GM23338 (cell line): ENCODE measurements around the gene RNF145. TPM values are rescaled to one million over a fixed set of nuclear protein-coding genes. Genes with fewer than 3 reads are reported as not detected.

ENCODE experiments used
- ATAC-seq: fragments of 200-7000 bp; cut with Tn5 transposase; 3 replicates; pipeline ENCODE4 v1.9.1; 2020
- DNase-seq: peaks from one replicate; pipeline ENCODE4 v3.0.0-alpha.2; 2015; ENCODE audit warnings: low spot score
- H2AFZ ChIP-seq: fragments of 200-600 bp; sonication (generic); 2 replicates; pipeline ENCODE4 v1.8.0; 2016; ENCODE audit warnings: antibody characterized with exemption, mild to moderate bottlenecking, moderate library complexity
- H3F3A ChIP-seq: fragments of 200-600 bp; sonication (generic); replicated peaks from 2 replicates; pipeline ENCODE4 v1.8.0; 2017; ENCODE audit warnings: antibody characterized with exemption, mixed run types, low read depth
- H3K27ac ChIP-seq: fragments of 200-600 bp; sonication (generic); 2 replicates; pipeline ENCODE4 v1.6.1; 2016; ENCODE audit warnings: low read depth
- H3K27me3 ChIP-seq: fragments of 200-600 bp; sonication (generic); 2 replicates; pipeline ENCODE4 v1.8.0; 2016; ENCODE audit warnings: mild to moderate bottlenecking, mixed run types, moderate library complexity; ENCODE audit not compliant: insufficient read depth
- H3K36me3 ChIP-seq: fragments of 200-600 bp; sonication (generic); 2 replicates; pipeline ENCODE4 v1.8.0; 2016; ENCODE audit warnings: mild to moderate bottlenecking; ENCODE audit not compliant: insufficient read depth
- H3K4me1 ChIP-seq: fragments of 200-600 bp; sonication (generic); 2 replicates; pipeline ENCODE4 v1.8.0; 2016; ENCODE audit warnings: mild to moderate bottlenecking, moderate library complexity; ENCODE audit not compliant: insufficient read depth
- H3K4me2 ChIP-seq: fragments of 200-600 bp; sonication (generic); 2 replicates; pipeline ENCODE4 v1.7.1; 2017; ENCODE audit warnings: mixed run types
- H3K4me3 ChIP-seq: fragments of 200-600 bp; sonication (generic); 2 replicates; pipeline ENCODE4 v1.6.1; 2016; ENCODE audit warnings: mixed run types
- H3K79me2 ChIP-seq: fragments of 200-600 bp; sonication (generic); replicated peaks from 2 replicates; pipeline ENCODE4 v1.8.0; 2017; ENCODE audit warnings: mild to moderate bottlenecking; ENCODE audit not compliant: insufficient read depth
- H3K9me2 ChIP-seq: fragments of 200-600 bp; sonication (generic); 2 replicates; pipeline ENCODE4 v1.8.0; 2017; ENCODE audit not compliant: insufficient read depth
- H4K20me1 ChIP-seq: fragments of 200-600 bp; sonication (generic); replicated peaks from 2 replicates; pipeline ENCODE4 v1.8.0; 2017; ENCODE audit warnings: mild to moderate bottlenecking; ENCODE audit not compliant: insufficient read depth
- H3K27ac Mint-ChIP-seq: 2 replicates; pipeline ENCODE4 v1.8.0; 2020; ENCODE audit warnings: inconsistent platforms, mild to moderate bottlenecking, moderate library complexity, mixed read lengths
- H3K27me3 Mint-ChIP-seq: 3 replicates; pipeline ENCODE4 v1.8.0; 2022; ENCODE audit warnings: low read depth, mild to moderate bottlenecking, moderate library complexity, mixed read lengths, inconsistent platforms; ENCODE audit not compliant: insufficient read depth, poor library complexity
- H3K36me3 Mint-ChIP-seq: 3 replicates; pipeline ENCODE4 v1.8.0; 2021; ENCODE audit warnings: low read depth, mild to moderate bottlenecking, inconsistent platforms, moderate library complexity, mixed read lengths
- H3K4me1 Mint-ChIP-seq: 3 replicates; pipeline ENCODE4 v1.8.0; 2020; ENCODE audit warnings: mild to moderate bottlenecking, inconsistent platforms, mixed read lengths
- H3K4me3 Mint-ChIP-seq: 3 replicates; pipeline ENCODE4 v1.8.0; 2021; ENCODE audit warnings: moderate library complexity, mild to moderate bottlenecking, inconsistent platforms, mixed read lengths
- H3K9me3 Mint-ChIP-seq: 3 replicates; pipeline ENCODE4 v1.8.0; 2020; ENCODE audit warnings: moderate library complexity, mild to moderate bottlenecking, inconsistent platforms, mixed read lengths
- CREB1 ChIP-seq: fragments of 250-450 bp; sonication (Bioruptor Pico); IDR thresholded peaks from 2 replicates; pipeline ENCODE4 v1.5.0; 2020; ENCODE audit warnings: low read depth, mild to moderate bottlenecking, moderate library complexity
- EZH2 ChIP-seq: fragments of 200-600 bp; sonication (generic); IDR thresholded peaks from one replicate; pipeline ENCODE4 v1.8.0; 2017; ENCODE audit warnings: antibody characterized with exemption, mild to moderate bottlenecking, low read depth; ENCODE audit not compliant: unreplicated experiment
- EZH2phosphoT487 ChIP-seq: fragments of 200-600 bp; sonication (generic); IDR thresholded peaks from one replicate; pipeline ENCODE4 v1.8.1; 2018; ENCODE audit warnings: antibody characterized with exemption; ENCODE audit not compliant: unreplicated experiment
- JUNB ChIP-seq: IDR thresholded peaks from one replicate; pipeline ENCODE4 v1.6.1; 2016; ENCODE audit warnings: antibody characterized with exemption; ENCODE audit not compliant: unreplicated experiment
- NANOG ChIP-seq: IDR thresholded peaks from 2 replicates; pipeline ENCODE4 v1.6.1; 2016; ENCODE audit warnings: antibody characterized with exemption, borderline replicate concordance
- POLR2AphosphoS5 ChIP-seq: IDR thresholded peaks from 2 replicates; pipeline ENCODE4 v1.6.1; 2016; ENCODE audit warnings: antibody characterized with exemption, low read depth
- STAT1 ChIP-seq: IDR thresholded peaks from one replicate; pipeline ENCODE4 v1.6.1; 2016; ENCODE audit warnings: antibody characterized with exemption; ENCODE audit not compliant: unreplicated experiment
- ZNF114 ChIP-seq: fragments of 250-450 bp; sonication (Bioruptor Pico); IDR thresholded peaks from 2 replicates; pipeline ENCODE4 v1.5.0; 2020; ENCODE audit warnings: mild to moderate bottlenecking, moderate library complexity
- ZNF331 ChIP-seq: fragments of 250-450 bp; sonication (Bioruptor Pico); IDR thresholded peaks from 2 replicates; pipeline ENCODE4 v1.5.0; 2020; ENCODE audit warnings: low read depth, mild to moderate bottlenecking, moderate library complexity
- polyA plus RNA-seq: library from polyadenylated mRNA; unstranded; fragments of >200 nt; fragmentation: Nextera tagmentation; extraction: Ambion mirVana; gene quantifications from 2 replicates; pipeline ENCODE4 v1.2.1, GENCODE V29; 2016
- total RNA-seq: library from RNA; depleted of rRNA; stranded (reverse); fragments of >200 nt; shearing (Covaris generic); gene quantifications from 2 replicates; pipeline ENCODE4 v1.2.3, GENCODE V29; 2014
- TF ChIP-seq, protein P1 (sequence below), 2 experiments: fragments of 200-600 bp in 1 of 2; sonication (generic) in 1 of 2; conservative IDR thresholded peaks; 2 replicates each; pipeline versions ENCODE4 v1.5.1 to v1.6.1; 2016 to 2017; ENCODE audit warnings: antibody characterized with exemption in 2 of 2, low read depth in 2 of 2, mild to moderate bottlenecking in 2 of 2, moderate library complexity in 1 of 2
- TF ChIP-seq, protein P2 (sequence below): fragments of 250-450 bp; sonication (Bioruptor Pico); IDR thresholded peaks from 2 replicates; pipeline ENCODE4 v1.5.0; 2020; ENCODE audit warnings: mild to moderate bottlenecking, moderate library complexity
- TF ChIP-seq, protein P3 (sequence below): IDR thresholded peaks from 2 replicates; pipeline ENCODE4 v1.6.1; 2016; ENCODE audit warnings: antibody characterized with exemption

RNF145 gene
- total and polyA plus RNA-seq, 2 experiments from 2014 or later = 15.6 to 43.5 TPM

DNA sequence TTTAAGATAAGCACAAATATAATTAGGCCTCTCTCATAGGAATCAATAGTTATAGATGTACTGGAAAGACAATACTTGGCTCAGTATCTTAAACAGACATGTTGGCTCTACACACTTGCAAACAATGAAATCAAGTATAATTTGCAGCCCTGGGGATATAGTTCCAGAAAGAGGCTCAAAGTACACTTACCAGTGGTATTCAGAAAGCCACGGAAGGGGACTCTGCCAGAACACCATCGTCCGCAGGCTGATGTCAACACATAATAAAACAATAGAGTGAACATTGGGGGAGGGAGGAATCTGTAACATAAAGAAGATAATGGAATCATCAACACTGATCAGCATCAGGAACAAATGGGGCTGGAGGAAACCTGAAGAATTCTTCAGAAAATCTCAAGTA is 78.5 kb downstream of the RNF145 start:
- H3K27me3 ChIP-seq = no peaks in the 10 kb centered on the region
- H3K27ac ChIP-seq = no peak overlapping the region
- no peak overlapping the region for H3K4me3 ChIP-seq
- no peak for TF ChIP-seq ZNF114 (CRISPR knock-in tag)
- no peaks in the 10 kb centered on the region for H3K4me1 Mint-ChIP-seq
- peaks cover 3% of the 10 kb centered on the region; the same call in 2 of the 3 replicates for H3K9me3 Mint-ChIP-seq
- H3F3A ChIP-seq = no peaks in the 10 kb centered on the region
- H3K4me2 ChIP-seq = no peak overlapping the region
- no peak overlapping the region for H3K27ac Mint-ChIP-seq
- H2AFZ ChIP-seq = no peak overlapping the region
- no peaks in the 10 kb centered on the region for H3K79me2 ChIP-seq
- DNase-seq = no peak
- no peak for ATAC-seq
- no peaks in the 10 kb centered on the region for H3K36me3 ChIP-seq
- H3K9me2 ChIP-seq = no peaks in the 10 kb centered on the region
- no peaks in the 10 kb centered on the region for H3K36me3 Mint-ChIP-seq
- no peak overlapping the region for H3K4me3 Mint-ChIP-seq
- no peaks in the 10 kb centered on the region for H3K4me1 ChIP-seq
- H3K27me3 Mint-ChIP-seq = peaks cover 1% of the 10 kb centered on the region
- H4K20me1 ChIP-seq = no peaks in the 10 kb centered on the region

DNA sequence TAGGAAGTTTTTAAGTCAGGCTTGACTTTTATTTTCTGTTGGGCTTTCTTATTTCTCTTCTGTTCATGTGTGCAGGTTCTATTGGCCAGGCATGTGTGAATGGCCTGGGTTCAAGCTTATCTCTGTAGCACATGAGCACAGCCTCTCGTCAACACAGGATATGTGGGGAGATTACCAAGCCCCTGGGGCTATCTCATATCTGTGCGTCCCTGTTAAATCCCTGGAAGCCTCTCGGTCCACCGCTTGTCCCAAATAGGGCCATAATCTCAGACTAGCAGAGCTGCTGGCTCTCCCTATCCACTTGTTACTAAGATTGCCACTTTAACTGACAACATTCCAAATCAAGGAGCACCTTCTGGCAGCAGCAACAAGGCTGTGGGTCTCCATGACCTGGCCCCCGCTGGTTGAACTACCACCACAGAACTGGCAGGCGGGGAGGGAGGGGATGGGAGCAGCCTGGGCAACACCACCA is 81.2 kb downstream of the RNF145 start:
- Histone ChIP-seq H3F3A (no peaks in the 10 kb centered on the region), H3K27me3 (no peaks in the 10 kb centered on the region), H3K4me2 (no peak overlapping the region), H3K9me2 (no peaks in the 10 kb centered on the region), H3K27ac (no peak overlapping the region), H3K4me3 (no peak overlapping the region), H3K4me1 (no peaks in the 10 kb centered on the region), H3K79me2 (no peaks in the 10 kb centered on the region), H3K36me3 (no peaks in the 10 kb centered on the region), H2AFZ (no peak overlapping the region), H4K20me1 (no peaks in the 10 kb centered on the region)
- DNase-seq (no peak), ATAC-seq (no peak)
- Mint-ChIP-seq H3K4me1 (no peaks in the 10 kb centered on the region), H3K9me3 (peaks cover 10% of the 10 kb centered on the region; the same call in 2 of the 3 replicates), H3K36me3 (no peaks in the 10 kb centered on the region), H3K27ac (no peak overlapping the region), H3K27me3 (peaks cover 1% of the 10 kb centered on the region), H3K4me3 (no peak overlapping the region)
- TF ChIP-seq JUNB (no peak), CREB1 (no peak), STAT1 (no peak), POLR2AphosphoS5 (no peak), ZNF114 (CRISPR knock-in tag) (no peak), ZNF331 (CRISPR knock-in tag) (no peak), EZH2 (no peak), EZH2phosphoT487 (no peak), NANOG (no peak)
- TF ChIP-seq, protein P1, sequence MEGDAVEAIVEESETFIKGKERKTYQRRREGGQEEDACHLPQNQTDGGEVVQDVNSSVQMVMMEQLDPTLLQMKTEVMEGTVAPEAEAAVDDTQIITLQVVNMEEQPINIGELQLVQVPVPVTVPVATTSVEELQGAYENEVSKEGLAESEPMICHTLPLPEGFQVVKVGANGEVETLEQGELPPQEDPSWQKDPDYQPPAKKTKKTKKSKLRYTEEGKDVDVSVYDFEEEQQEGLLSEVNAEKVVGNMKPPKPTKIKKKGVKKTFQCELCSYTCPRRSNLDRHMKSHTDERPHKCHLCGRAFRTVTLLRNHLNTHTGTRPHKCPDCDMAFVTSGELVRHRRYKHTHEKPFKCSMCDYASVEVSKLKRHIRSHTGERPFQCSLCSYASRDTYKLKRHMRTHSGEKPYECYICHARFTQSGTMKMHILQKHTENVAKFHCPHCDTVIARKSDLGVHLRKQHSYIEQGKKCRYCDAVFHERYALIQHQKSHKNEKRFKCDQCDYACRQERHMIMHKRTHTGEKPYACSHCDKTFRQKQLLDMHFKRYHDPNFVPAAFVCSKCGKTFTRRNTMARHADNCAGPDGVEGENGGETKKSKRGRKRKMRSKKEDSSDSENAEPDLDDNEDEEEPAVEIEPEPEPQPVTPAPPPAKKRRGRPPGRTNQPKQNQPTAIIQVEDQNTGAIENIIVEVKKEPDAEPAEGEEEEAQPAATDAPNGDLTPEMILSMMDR (conservative IDR thresholded peaks at IDR 0.05; ENCODE audit: low read depth in 2 of 2) = no peak
- TF ChIP-seq, protein P2, sequence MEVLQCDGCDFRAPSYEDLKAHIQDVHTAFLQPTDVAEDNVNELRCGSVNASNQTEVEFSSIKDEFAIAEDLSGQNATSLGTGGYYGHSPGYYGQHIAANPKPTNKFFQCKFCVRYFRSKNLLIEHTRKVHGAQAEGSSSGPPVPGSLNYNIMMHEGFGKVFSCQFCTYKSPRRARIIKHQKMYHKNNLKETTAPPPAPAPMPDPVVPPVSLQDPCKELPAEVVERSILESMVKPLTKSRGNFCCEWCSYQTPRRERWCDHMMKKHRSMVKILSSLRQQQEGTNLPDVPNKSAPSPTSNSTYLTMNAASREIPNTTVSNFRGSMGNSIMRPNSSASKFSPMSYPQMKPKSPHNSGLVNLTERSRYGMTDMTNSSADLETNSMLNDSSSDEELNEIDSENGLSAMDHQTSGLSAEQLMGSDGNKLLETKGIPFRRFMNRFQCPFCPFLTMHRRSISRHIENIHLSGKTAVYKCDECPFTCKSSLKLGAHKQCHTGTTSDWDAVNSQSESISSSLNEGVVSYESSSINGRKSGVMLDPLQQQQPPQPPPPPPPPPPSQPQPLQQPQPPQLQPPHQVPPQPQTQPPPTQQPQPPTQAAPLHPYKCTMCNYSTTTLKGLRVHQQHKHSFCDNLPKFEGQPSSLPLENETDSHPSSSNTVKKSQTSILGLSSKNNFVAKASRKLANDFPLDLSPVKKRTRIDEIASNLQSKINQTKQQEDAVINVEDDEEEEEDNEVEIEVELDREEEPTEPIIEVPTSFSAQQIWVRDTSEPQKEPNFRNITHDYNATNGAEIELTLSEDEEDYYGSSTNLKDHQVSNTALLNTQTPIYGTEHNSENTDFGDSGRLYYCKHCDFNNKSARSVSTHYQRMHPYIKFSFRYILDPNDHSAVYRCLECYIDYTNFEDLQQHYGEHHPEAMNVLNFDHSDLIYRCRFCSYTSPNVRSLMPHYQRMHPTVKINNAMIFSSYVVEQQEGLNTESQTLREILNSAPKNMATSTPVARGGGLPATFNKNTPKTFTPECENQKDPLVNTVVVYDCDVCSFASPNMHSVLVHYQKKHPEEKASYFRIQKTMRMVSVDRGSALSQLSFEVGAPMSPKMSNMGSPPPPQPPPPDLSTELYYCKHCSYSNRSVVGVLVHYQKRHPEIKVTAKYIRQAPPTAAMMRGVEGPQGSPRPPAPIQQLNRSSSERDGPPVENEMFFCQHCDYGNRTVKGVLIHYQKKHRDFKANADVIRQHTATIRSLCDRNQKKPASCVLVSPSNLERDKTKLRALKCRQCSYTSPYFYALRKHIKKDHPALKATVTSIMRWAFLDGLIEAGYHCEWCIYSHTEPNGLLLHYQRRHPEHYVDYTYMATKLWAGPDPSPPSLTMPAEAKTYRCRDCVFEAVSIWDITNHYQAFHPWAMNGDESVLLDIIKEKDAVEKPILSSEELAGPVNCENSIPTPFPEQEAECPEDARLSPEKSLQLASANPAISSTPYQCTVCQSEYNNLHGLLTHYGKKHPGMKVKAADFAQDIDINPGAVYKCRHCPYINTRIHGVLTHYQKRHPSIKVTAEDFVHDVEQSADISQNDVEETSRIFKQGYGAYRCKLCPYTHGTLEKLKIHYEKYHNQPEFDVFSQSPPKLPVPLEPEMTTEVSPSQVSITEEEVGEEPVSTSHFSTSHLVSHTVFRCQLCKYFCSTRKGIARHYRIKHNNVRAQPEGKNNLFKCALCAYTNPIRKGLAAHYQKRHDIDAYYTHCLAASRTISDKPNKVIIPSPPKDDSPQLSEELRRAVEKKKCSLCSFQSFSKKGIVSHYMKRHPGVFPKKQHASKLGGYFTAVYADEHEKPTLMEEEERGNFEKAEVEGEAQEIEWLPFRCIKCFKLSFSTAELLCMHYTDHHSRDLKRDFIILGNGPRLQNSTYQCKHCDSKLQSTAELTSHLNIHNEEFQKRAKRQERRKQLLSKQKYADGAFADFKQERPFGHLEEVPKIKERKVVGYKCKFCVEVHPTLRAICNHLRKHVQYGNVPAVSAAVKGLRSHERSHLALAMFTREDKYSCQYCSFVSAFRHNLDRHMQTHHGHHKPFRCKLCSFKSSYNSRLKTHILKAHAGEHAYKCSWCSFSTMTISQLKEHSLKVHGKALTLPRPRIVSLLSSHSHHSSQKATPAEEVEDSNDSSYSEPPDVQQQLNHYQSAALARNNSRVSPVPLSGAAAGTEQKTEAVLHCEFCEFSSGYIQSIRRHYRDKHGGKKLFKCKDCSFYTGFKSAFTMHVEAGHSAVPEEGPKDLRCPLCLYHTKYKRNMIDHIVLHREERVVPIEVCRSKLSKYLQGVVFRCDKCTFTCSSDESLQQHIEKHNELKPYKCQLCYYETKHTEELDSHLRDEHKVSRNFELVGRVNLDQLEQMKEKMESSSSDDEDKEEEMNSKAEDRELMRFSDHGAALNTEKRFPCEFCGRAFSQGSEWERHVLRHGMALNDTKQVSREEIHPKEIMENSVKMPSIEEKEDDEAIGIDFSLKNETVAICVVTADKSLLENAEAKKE (CRISPR knock-in tag) = no peak
- TF ChIP-seq, protein P3, sequence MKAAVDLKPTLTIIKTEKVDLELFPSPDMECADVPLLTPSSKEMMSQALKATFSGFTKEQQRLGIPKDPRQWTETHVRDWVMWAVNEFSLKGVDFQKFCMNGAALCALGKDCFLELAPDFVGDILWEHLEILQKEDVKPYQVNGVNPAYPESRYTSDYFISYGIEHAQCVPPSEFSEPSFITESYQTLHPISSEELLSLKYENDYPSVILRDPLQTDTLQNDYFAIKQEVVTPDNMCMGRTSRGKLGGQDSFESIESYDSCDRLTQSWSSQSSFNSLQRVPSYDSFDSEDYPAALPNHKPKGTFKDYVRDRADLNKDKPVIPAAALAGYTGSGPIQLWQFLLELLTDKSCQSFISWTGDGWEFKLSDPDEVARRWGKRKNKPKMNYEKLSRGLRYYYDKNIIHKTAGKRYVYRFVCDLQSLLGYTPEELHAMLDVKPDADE = no peak
